ENCODE data around the gene ALDH2.
"Not testable (repeated sequence)": the region's sequence is repeated elsewhere in the genome, so short reads cannot be mapped to it uniquely, and the experiment has no call there.

The ALDH2 gene

GRCh38 chr12:111825509-111825908 lies 58.8 kb downstream of the ALDH2 start:
- no peak for DNase-seq

GRCh38 chr12:111826316-111826715 lies 59.6 kb downstream of the ALDH2 start:
- DNase-seq, result no peak

GRCh38 chr12:111826992-111827391 lies 60.3 kb downstream of the ALDH2 start:
- no peak for DNase-seq

- no peak for DNase-seq
These were observed 61.2 kb downstream of the ALDH2 start for GRCh38 chr12:111827907-111828306.

- no peak for DNase-seq
These were observed 61.7 kb downstream of the ALDH2 start for GRCh38 chr12:111828338-111828979.

- not testable (repeated sequence) for DNase-seq
These were observed 62.9 kb downstream of the ALDH2 start for GRCh38 chr12:111829635-111830034.

- peak in 1 of 51 donors; percentile 1 for DNase-seq
These were observed 68.1 kb downstream of the ALDH2 start for GRCh38 chr12:111834740-111835386.

- not testable (repeated sequence) for DNase-seq
These were observed 68.9 kb downstream of the ALDH2 start for GRCh38 chr12:111835531-111836181.

- no peak for DNase-seq
These were observed 71.6 kb downstream of the ALDH2 start for GRCh38 chr12:111838353-111838752.

GRCh38 chr12:111840807-111841206 lies 74.1 kb downstream of the ALDH2 start:
- DNase-seq, result no peak

GRCh38 chr12:111841236-111841749 lies 74.6 kb downstream of the ALDH2 start:
- peak in 2 of 51 donors; percentile 26 to 40 for DNase-seq

GRCh38 chr12:111841750-111842555 lies 75.2 kb downstream of the ALDH2 start, which contains the start of gene MAPKAPK5:
MAPKAPK5 (plus strand) TSS chr12:111842228; CDS start chr12:111842734, 506 bp downstream.
- DNase-seq, result peak; percentile 62 to 97 (median 86)

- DNase-seq, result peak in 5 of 51 donors; percentile 0 to 27 (median 10)
These were observed 76.0 kb downstream of the ALDH2 start for GRCh38 chr12:111842556-111843396.

GRCh38 chr12:111846016-111846415 lies 79.3 kb downstream of the ALDH2 start:
- DNase-seq, result no peak

GRCh38 chr12:111850526-111850925 lies 83.8 kb downstream of the ALDH2 start:
- no peak for DNase-seq

GRCh38 chr12:111858186-111858585 lies 91.5 kb downstream of the ALDH2 start:
- no peak for DNase-seq

- no peak for DNase-seq
These were observed 92.0 kb downstream of the ALDH2 start for GRCh38 chr12:111858778-111859177.

- no peak for DNase-seq
These were observed 98.2 kb downstream of the ALDH2 start for GRCh38 chr12:111864913-111865312.

Data from hypothalamus (tissue), 51 donors.